Measurements from ENCODE around the gene TSFM.

DNA sequence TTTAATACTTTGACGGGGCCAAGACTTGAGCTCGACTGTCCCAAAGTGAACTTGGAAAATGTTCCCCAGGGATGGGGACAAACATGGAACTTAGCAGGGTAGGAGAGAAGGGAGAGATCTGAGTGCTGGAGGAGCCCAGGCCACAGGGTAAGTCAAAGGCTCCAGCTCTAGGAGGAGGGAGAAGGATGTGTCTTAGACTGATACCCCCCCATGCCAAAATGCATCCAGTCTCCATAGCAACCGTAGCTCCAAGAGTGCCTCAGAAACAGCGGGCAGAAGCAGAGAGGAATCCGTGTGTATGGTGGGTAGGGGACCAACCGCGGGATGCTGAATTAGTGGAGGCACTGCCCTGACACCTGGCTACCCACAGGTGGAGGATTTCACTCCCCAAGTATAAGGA lies 43.2 kb upstream of the TSFM start:
- TF ChIP-seq, protein P1, sequence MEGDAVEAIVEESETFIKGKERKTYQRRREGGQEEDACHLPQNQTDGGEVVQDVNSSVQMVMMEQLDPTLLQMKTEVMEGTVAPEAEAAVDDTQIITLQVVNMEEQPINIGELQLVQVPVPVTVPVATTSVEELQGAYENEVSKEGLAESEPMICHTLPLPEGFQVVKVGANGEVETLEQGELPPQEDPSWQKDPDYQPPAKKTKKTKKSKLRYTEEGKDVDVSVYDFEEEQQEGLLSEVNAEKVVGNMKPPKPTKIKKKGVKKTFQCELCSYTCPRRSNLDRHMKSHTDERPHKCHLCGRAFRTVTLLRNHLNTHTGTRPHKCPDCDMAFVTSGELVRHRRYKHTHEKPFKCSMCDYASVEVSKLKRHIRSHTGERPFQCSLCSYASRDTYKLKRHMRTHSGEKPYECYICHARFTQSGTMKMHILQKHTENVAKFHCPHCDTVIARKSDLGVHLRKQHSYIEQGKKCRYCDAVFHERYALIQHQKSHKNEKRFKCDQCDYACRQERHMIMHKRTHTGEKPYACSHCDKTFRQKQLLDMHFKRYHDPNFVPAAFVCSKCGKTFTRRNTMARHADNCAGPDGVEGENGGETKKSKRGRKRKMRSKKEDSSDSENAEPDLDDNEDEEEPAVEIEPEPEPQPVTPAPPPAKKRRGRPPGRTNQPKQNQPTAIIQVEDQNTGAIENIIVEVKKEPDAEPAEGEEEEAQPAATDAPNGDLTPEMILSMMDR (IDR thresholded peaks at IDR 0.05): no peak
- TF ChIP-seq POLR2A (IDR thresholded peaks at IDR 0.05): no peak

All from lower leg skin (tissue), 3 donors.